Occipital lobe (tissue), 2 donors: Measurements from ENCODE around the gene DNAH14. TPM values are rescaled to one million over a fixed set of nuclear protein-coding genes. Genes with fewer than 3 reads are reported as not detected.
"Not testable (repeated sequence)": the region's sequence is repeated elsewhere in the genome, so short reads cannot be mapped to it uniquely, and the experiment has no call there.

Source experiments
- DNase-seq: peaks from one replicate; lab custom pipeline; 2025; lab: John Stamatoyannopoulos, UW
- total RNA-seq: library from RNA; depleted of rRNA; stranded (reverse); fragments of >200 nt; gene quantifications from one replicate; pipeline ENCODE4 v1.2.3, GENCODE V29; 2014

Gene DNAH14
- total RNA-seq, 1 donor from 2014 or later: 16.5 TPM

DNA sequence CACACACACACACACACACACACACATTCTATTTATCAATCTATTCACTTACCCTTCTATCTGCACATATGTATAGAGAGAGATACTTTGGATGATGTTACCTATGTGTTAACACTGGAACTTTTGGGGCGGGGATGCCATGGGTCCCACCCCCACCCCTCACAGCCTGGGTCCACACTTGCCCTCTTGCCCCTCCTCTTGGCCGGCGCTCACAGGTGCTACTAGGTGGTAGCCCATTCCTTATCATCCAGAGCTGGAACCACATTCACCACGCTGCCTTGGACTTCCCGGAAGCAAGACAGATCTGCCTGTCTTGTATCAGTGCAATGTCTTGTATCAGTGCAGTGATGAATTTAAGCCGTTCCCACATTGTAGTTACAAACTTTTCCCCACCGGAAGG, 413.2 kb downstream of the DNAH14 start:
- DNase-seq: no peak

DNA sequence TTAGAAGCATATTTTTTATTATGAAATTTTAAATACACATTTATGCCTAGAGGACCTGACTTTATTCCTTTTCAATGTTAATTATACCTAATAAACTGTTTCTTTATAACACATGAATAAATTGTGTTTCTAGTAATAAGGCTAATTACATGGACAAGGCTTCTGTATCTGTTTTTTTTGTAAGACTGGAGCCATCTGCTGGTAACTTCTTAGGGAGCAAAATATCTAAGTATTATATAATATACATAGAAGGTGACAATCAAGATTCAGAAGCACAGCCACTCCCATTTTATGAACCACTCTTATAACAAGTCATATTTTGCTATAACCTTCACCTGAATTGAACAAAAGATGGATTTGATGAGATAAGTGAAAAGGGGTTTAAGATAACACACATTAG, 414.1 kb downstream of the DNAH14 start:
- DNase-seq: no peak

DNA sequence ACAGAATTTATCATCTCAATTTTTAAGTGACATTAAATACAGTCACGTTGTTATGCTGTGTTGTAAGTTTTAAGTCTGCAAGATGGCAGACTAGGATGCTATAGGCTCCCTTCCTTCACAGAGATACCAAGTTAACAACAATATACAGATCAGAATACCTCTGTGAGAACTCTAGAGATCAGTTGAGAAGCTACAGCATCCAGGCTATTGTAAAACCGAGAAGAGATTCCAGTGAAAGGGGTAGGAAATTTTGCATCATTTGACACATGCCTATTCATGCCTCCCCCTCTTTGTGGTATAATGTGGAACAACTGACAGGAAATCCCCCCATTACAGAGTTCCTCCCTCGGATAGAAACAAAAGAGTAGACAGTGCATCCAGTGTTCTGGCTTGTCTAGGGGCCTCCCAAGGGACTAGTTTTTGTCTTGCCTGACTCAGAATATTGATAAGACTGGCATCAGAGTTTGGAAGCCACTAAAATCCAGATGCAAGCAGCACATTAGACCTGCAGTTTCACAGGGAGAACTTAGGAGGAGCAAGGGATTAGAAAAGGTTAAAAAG, 417.7 kb downstream of the DNAH14 start:
- no peak for DNase-seq

DNA sequence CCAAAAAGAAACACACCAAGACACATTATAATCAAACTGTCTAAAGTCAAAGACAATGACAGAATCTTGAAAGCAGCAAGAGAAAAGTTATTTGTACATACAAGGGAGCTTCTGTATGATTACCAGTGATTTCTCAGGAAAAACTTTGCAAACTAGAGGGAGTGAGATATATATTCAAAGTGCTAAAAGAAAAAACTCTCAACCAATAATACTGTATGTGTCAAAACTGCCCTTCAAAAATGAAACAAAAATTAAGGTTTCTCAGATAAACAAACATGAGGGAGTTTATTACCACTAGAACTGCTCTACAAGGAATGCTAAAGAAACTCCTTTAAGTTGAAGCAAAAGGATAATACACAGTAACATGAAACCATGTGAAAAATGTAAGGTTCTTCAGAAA, 418.9 kb downstream of the DNAH14 start:
- DNase-seq: no peak

DNA sequence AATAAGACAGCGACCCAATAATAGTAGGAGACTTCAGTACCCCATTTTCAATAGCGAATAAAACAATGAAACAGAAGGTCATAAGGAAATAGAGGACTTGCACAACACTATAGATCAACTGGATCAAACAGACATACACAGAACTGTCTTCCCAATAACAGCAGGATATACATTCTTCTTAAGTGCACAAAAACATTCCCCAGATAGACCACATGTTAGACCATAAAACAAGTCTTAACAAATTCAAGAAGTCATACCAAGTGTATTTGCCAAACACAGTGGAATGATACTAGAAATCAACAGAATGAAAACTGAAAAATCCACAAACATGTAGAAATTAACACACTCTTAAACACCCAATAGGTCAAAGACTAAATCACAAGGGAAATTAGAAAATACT, 420.4 kb downstream of the DNAH14 start:
- DNase-seq: no peak

DNA sequence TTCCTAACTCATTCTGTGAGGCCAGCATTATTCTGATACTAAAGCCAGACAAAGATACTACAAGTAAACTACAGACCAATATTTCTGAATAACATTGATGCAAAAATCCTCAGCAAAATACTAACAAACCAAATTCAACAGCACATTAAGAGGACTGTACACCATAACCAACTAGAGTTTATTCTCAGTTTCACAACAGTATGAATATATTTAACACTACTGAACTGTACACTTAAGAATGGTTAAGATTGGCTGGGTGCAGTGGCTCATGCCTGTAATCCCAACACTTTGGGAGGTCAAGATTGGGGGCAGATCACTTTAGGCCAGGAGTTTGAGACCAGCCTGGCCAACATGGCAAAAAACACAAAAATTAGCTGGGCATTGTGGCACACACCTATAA, 421.4 kb downstream of the DNAH14 start:
- DNase-seq: no peak

DNA sequence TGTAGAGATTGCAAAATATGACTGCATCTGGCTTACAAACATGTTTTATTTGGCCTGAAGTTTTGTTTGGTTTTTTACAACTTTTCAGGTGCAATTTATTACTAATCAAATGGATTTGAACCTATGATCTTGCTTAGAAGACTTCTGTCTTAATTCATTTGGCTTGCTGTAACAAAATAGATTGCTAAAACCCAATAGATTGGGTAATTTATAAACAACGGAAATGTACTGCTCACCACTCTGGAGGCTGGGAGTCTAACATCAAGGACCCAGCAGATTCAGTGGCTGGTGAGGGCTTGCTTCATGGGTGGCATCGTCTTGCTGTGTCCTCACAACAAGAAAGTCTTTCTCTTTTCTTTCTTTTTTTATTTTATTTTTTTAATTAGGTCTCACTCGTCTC, 425.4 kb downstream of the DNAH14 start:
- DNase-seq: no peak

DNA sequence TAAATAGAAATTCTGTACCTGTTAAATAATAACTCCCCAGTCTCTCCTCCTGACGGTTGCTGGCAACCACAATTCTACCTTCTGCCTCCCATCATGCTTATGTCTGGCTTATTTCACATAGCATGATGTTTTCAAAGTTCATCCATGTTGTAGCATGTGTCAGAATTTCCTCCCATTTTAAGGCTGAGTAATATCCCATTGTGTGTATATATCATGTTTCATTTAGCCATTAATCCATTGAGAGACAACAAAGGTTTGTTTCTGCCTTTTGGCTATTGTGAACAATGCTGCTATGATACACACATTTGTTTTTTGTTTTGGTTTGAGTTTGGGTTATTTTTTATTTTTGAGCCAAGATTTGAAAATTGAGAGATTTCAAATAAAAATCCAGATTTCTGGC, 426.4 kb downstream of the DNAH14 start:
- DNase-seq: no peak

DNA sequence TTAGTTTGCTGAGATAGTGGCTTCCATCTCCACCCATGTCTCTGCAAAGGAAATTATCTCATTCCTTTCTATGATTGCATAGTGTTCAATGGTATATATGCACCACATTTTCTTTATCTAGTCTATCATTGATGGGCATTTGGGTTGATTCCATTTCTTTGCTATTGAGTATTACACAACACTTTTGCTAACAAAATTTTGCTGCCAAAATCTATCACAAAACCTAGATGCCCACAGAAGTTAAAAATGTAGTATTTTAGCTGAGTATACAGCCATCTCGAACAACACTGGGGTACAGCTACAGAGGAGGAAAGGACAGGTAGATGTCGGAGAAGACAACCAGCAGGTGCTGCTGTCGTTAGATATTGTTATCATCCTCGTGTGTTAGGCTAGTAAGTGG, 430.6 kb downstream of the DNAH14 start:
- no peak for DNase-seq

DNA sequence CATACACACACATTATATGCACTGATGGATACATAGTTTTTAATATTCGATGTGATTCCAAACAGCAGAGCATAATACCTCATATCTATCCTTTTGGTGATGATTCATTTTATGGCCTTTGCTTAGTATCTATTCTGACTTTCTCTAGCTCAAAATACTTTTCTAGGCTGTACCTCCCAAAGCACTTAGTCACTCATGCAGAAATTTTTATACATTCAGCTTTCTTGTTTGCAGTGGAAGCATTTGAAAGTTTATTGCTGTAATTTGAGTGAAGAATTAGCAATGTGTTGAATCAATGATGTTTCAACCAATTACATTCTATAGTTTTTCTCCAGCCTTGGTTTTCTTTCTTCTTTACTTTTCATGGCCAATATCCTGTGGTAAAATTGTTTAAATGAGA, 431.7 kb downstream of the DNAH14 start:
- no peak for DNase-seq

DNA sequence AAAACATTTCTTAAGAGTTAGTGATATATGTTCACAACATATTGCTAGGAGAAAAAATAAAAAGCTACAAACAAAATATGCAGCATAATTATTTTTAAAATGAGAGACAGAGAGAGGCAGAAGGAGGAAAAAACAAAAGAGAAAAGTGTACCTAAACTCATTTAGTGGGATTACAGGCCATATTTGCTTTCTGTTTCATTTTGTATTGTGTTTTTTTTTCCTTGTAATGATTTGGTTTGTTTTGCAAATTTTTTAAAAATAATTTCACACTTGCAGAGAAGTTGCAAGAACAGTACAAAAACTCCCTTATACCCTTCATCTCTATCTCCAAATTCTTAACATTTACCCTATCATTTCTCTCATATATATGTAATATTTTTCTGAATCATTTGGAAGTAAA, 433.3 kb downstream of the DNAH14 start:
- DNase-seq: no peak

DNA sequence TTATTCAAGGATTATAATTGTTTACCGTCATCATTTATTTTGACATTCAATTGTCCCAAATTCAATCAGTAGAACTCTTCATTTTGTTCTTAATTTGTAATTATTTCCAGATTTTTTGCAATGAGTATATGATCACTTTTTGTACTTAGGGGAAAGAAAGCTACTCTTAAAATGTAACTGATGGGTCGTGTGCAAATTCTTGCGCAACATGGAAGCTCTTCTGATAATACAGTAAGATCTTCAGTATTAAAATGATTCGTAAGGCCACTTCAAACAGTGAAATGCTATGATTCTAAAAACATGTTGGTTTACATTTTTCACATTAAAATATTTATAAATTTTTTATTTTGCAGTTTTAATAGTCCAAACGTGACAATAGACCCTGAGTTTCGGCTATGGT, 435.0 kb downstream of the DNAH14 start:
- DNase-seq: no peak

DNA sequence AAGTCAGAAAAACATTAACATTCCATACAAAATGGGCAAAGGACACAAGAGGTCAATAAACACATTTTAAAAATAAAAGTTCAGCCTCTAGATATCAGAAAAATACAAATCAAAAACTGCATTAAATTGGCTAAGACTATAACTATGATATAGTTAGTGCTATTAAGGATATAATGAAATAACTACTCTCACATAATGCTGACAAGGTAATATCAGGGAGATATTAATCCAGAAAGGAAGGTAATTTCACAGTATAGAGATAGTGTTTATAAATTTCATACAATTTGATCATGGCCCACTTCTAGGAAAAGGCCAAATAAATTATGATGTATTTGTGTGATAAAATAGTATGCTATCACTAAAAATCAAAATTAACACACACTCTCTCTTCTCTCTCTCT, 436.5 kb downstream of the DNAH14 start:
- DNase-seq: no peak

DNA sequence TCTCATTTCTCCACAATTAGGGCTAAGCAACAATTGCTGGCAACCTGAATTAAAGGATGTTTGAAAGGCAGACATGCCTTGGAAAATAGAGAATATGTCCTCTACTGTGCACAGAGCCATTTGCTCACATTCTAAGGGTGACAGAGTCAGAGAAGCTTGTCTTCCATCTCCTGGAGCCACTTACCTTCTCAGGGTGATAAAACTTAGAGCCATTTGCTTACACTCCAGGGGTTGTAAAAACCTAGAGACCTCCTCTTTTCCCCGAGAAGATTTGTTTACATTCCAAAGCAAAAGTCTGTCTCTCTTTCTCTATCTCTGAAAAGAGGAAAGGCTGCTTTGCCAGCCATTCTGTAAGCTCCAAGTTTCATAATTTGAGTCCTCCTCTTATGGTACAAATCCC, 437.1 kb downstream of the DNAH14 start:
- DNase-seq: no peak

DNA sequence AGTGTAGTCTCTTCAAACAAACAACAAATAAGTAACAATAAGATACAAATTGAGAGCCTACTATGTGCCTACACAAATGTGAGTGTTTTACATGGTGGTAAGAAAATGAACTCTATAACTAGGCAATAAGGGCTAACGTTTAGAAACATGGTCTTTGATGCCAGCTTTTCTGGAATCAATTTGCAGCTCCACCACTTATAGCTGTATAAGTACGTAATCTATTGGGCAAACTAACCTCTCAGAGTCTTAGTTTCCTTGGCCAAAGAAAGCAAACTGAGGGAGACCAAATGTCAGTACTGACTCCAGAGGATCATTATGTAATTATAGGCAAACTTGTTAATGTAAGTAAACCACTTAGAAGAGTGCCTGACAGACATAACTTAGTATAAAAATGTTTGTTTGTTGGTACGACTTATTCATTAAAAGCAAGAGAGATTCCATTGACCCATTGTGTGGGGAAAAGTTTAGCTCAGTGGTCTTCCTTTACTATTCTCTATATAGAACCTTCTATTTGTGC, 438.6 kb downstream of the DNAH14 start:
- no peak for DNase-seq

DNA sequence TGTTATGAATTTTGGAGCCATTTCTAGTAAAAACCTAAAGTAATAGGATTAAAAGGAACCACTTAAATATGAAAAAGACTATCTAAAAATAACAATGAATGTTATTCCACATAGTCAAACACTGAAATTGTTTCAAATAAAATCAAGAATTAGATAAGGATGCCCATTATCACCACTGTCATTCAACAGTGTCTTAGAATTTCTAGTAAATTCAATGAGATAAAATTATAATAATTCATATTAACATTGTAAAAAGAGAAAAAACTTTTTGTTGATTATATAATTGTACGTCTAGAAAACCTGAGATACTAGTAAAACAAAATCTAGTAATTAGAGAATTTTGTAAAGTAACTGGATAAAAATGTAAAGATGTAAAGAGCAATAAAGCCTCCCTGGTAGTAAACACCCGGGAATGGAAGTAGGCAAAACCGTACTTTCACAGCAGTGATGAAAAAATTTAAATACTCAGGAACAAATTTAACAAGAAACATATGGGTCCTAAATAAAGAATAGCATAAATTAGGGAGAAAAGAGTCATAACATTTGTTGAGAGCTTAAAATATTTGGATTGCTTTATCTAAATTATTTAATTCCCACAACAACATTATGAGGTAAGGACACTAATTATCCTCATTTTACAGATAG, 442.0 kb downstream of the DNAH14 start:
- no peak for DNase-seq

DNA sequence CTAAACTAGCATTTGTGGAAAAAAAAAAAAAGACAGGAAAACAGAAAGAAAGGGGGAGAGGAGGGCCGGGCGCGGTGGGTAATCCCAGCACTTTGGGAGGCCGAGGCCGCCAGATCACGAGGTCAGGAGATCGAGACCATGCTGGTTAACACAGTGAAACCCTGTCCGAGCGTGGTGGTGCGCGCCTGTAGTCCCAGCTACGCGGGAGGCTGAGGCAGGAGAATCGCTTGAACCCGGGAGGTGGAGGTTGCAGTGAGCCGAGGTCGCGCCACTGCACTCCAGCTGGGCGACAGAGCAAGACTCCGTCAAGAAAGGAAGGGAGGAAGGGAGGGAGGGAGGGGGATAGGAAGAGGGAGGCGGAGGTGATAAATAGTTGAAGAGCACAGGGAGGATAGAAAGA, 443.7 kb downstream of the DNAH14 start:
- no peak for DNase-seq

DNA sequence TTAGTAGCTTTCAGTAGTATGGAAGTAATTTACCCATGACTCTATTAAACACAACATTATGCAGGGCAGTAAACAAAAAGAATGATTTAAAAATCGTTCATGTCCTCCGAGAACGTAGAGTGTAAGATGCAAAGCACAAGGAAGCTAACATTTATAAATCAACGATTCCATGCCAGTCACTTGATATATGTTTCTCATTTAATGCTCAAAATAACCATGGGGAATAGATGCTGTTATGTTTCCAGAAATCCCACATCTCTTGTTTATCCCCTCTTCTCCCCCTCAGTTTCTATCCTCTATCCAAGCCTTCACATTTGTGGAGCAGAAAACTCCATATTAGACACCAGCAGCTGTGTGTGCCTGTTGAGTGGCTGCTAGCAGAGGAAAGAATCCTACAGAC, 445.5 kb downstream of the DNAH14 start:
- no peak for DNase-seq

DNA sequence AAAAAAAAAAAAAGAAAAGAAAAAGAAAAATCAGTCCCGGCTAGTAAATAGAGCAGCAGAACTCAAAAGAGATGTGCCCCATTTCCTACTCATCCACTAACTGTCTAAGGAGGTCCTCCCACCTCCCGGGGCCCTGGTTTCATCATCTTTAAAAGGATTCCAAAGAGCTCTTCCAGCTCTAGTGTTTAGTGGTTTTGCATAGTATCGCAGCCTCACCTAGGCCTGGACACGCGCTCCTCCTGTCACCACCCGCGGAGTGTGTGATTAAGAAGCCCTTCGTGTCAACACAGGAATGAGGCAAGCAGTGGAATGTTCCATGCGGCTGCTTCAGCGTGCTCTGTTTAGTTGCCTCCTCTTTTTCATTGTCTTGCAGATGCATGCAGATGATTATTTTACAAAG, 449.4 kb downstream of the DNAH14 start:
- no peak for DNase-seq

DNA sequence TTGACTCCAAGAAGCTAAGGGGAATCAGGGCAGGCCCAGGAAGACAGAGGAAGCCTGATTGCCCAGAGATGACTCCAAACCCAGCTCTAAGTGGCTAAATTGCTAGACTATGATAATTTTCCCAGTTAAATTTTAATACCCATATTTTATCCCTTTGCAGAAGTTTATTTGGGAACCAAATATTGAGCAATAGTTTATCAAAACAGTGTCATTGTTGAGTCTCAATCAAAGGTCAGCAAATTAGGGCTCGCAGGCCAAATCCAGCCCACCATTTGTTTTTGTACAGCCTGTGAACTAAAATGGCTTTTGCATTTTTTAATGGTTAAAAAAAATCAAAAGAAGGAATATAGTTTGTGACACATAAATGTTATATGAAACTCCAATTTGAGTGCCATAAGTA, 451.2 kb downstream of the DNAH14 start:
- no peak for DNase-seq

DNA sequence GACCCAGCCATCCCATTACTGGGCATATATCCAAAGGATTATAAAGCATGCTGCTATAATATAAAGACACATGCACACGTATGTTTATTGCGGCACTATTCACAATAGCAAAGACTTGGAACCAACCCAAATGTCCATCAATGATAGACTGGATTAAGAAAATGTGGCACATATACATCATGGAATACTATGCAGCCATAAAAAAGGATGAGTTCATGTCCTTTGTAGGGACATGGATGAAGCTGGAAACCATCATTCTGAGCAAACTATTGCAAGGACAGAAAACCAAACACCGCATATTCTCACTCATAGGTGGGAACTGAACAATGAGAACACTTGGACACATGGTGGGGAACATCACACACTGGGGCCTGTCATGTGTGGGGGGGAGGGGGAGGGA, 457.4 kb downstream of the DNAH14 start:
- DNase-seq: not testable (repeated sequence)

DNA sequence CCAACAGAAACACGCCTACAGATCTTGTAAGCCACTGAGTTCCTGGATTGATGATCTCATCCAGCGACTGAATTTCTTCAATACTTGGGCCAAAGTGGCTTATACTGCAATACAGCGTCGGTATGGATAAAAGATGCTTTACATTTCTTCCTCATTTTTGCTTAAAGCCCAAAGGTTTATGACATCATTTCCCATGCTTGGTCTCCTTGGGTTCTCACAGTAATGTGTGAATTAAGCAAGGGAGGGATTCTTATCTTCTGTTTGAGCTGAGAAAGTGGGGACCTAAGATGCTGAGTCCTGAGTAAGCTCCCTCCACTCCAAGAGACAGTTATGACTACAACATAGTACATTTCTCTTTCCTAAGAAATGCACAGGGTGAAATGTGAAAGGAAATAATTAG, 458.9 kb downstream of the DNAH14 start:
- no peak for DNase-seq

DNA sequence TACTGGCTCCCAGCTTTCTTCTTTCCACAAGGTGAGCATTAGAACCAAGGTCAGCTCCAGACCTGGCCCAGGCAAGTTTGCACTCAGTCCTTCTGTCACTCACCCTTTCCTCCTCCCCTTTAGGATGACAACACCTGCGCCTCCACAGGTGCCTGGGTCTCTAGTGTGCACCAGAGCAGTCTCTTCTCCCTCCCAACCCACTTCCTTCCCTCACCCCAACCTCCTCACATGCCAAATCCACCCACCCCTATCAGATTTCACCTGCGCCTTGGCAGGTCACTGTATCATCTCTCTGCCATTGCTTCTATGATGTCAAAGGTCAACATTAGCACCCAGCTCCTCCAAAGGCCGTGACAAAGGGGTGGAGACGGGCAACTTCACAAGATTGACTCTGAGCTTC, 460.4 kb downstream of the DNAH14 start:
- DNase-seq: no peak

DNA sequence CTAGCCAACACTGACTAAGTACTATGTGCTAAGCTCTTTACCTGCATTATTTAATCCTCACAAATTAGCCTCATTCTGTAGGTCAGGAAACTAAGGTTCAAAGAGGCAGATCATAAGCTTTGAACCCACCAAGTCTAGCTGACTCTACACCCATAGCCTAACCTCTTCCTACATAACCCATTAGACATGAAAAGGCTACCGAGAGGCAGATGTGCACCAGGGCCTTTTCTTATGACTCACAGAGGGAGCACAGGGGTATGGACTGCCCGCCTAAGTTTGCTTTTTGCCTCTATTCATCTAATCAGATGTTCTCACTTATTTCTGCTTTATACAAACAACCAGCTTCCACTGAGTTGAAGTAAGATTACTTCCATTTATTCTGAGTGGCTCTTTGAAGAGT, 466.9 kb downstream of the DNAH14 start:
- no peak for DNase-seq
